Lower lobe of right lung (tissue), 2 donors: ENCODE data around the gene ABI3. TPM values are rescaled to one million over a fixed set of nuclear protein-coding genes. Genes with fewer than 3 reads are reported as not detected.

ENCODE experiments used
- ATAC-seq, 2 donors: fragments of 200-7000 bp; cut with Tn5 transposase; one replicate each; pipeline ENCODE4 v1.9.1; 2020 to 2022; ENCODE audit warnings: mild to moderate bottlenecking in 2 of 2, moderate library complexity in 2 of 2
- DNase-seq: peaks from one replicate; pipeline ENCODE4 v3.0.0-alpha.2; 2020
- H3K27ac ChIP-seq: fragments of 200-600 bp; one replicate; pipeline ENCODE4 v1.8.0; 2022
- H3K27me3 ChIP-seq: fragments of 200-600 bp; one replicate; pipeline ENCODE4 v1.8.0; 2022; ENCODE audit warnings: low read depth
- H3K36me3 ChIP-seq: fragments of 200-600 bp; one replicate; pipeline ENCODE4 v1.8.0; 2022; ENCODE audit warnings: mild to moderate bottlenecking
- H3K4me1 ChIP-seq: fragments of 200-600 bp; one replicate; pipeline ENCODE4 v1.8.0; 2022
- H3K4me3 ChIP-seq: fragments of 200-600 bp; one replicate; pipeline ENCODE4 v1.8.0; 2022; ENCODE audit warnings: mild to moderate bottlenecking
- H3K9me3 ChIP-seq: fragments of 200-600 bp; one replicate; pipeline ENCODE4 v1.8.0; 2022
- intact Hi-C: fragments of 100-400 bp; cut with DNase I; formaldehyde crosslinking; loops from one replicate; pipeline ENCODE4 v1.11.0; 2022
- total RNA-seq: library from RNA; stranded (reverse); fragmentation: NEBNext Ultra II Directional; extraction: Animal tissue kit (Norgen Biotek cat#: 25700); gene quantifications from one replicate; pipeline ENCODE4 v1.2.1, GENCODE V29; 2021
- TF ChIP-seq, protein P1 (sequence below): fragments of 200-600 bp; IDR thresholded peaks from one replicate; pipeline ENCODE4 v1.8.0; 2022; ENCODE audit warnings: antibody characterized with exemption, mild to moderate bottlenecking
- donor health status: DM: no; HTN: yes; CAD: no; lungs with severe emphysema.

The ABI3 gene
- total RNA-seq, 1 donor from 2014 or later: 46.8 TPM

- H3K27ac ChIP-seq: peak overlapping the region; percentile 36
- H3K4me1 ChIP-seq: peaks cover 73% of the 10 kb centered on the region
- intact Hi-C loops: no loop called here
- no peaks in the 10 kb centered on the region for H3K9me3 ChIP-seq
- H3K27me3 ChIP-seq: no peaks in the 10 kb centered on the region
- H3K4me3 ChIP-seq: peak overlapping the region; percentile 64
- H3K36me3 ChIP-seq: no peaks in the 10 kb centered on the region
- ATAC-seq: no peak
- TF ChIP-seq, protein P1, sequence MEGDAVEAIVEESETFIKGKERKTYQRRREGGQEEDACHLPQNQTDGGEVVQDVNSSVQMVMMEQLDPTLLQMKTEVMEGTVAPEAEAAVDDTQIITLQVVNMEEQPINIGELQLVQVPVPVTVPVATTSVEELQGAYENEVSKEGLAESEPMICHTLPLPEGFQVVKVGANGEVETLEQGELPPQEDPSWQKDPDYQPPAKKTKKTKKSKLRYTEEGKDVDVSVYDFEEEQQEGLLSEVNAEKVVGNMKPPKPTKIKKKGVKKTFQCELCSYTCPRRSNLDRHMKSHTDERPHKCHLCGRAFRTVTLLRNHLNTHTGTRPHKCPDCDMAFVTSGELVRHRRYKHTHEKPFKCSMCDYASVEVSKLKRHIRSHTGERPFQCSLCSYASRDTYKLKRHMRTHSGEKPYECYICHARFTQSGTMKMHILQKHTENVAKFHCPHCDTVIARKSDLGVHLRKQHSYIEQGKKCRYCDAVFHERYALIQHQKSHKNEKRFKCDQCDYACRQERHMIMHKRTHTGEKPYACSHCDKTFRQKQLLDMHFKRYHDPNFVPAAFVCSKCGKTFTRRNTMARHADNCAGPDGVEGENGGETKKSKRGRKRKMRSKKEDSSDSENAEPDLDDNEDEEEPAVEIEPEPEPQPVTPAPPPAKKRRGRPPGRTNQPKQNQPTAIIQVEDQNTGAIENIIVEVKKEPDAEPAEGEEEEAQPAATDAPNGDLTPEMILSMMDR: no peak
- DNase-seq: no peak
Measured at GRCh38 chr17:49213399-49213798, 2.9 kb downstream of the ABI3 start.

- Histone ChIP-seq H3K27ac (peak overlapping the region; percentile 36), H3K27me3 (no peaks in the 10 kb centered on the region), H3K36me3 (peaks cover 2% of the 10 kb centered on the region), H3K4me1 (peaks cover 71% of the 10 kb centered on the region), H3K9me3 (no peaks in the 10 kb centered on the region), H3K4me3 (peak overlapping the region; percentile 64)
- TF ChIP-seq, protein P1: no peak
- DNase-seq (no peak), ATAC-seq (no peak)
- intact Hi-C loops: no loop called here
Measured at GRCh38 chr17:49213847-49214246, 3.3 kb downstream of the ABI3 start.

DNA sequence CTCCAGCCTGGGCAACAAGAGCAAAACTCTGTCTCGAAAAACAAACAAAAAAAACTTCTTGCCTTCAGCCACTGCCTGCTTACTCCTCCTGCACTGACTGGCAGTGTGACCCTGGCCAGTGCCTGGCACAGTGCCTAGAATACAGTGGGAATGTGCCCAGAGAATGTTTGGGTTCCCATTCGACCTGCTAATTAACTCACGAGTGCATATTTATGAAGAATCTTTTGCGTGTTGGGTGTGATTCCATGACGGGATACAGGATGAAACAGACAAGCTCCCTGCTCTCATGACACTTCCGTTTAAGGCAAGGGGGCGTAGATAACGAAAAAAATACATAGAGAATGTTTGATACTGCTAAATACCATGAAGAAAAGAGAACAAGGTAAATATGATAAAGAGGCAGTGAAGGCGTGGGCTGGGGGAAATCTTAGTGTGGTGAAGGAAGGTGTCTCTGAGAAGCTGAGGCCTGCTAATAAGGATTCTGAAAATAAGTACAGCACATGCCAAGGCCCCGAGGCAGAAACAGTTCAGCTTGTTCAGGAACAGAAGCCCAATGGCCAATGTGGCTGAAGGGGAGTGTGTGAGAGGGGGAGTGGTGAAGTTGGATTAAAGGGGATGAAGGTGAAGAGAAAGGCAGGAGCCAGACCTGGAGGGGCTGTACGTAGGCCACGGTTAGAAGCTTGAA is 4.3 kb downstream of the ABI3 start:
- Histone ChIP-seq H3K27me3 (no peaks in the 10 kb centered on the region), H3K4me3 (peak overlapping the region; percentile 64), H3K36me3 (peaks cover 9% of the 10 kb centered on the region), H3K9me3 (no peaks in the 10 kb centered on the region), H3K27ac (peak overlapping the region; percentile 73), H3K4me1 (peaks cover 70% of the 10 kb centered on the region)
- DNase-seq (peak; percentile 55), ATAC-seq (no peak)
- TF ChIP-seq, protein P1: no peak
- intact Hi-C loops: no loop called here

DNA sequence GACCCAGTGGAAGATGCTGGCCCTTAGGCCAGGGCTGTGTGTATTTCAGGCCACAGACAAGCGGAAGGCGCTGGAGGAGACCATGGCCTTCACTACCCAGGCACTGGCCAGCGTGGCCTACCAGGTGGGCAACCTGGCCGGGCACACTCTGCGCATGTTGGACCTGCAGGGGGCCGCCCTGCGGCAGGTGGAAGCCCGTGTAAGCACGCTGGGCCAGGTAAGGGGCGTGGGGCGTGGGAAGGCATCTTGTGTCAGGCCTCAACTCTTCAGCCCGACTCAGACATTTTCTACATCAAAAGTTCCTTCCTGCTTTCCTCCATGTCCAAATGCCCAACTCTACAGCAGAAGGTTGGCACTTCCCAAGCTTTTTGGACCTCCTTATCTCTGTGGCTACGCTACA is 6.0 kb downstream of the ABI3 start:
- intact Hi-C loops: no loop called here
- Histone ChIP-seq H3K9me3 (no peaks in the 10 kb centered on the region), H3K36me3 (peaks cover 14% of the 10 kb centered on the region), H3K4me1 (peaks cover 69% of the 10 kb centered on the region), H3K27ac (peak overlapping the region; percentile 73), H3K4me3 (peak overlapping the region; percentile 6), H3K27me3 (no peaks in the 10 kb centered on the region)
- TF ChIP-seq, protein P1: no peak
- ATAC-seq (no peak), DNase-seq (no peak)

DNA sequence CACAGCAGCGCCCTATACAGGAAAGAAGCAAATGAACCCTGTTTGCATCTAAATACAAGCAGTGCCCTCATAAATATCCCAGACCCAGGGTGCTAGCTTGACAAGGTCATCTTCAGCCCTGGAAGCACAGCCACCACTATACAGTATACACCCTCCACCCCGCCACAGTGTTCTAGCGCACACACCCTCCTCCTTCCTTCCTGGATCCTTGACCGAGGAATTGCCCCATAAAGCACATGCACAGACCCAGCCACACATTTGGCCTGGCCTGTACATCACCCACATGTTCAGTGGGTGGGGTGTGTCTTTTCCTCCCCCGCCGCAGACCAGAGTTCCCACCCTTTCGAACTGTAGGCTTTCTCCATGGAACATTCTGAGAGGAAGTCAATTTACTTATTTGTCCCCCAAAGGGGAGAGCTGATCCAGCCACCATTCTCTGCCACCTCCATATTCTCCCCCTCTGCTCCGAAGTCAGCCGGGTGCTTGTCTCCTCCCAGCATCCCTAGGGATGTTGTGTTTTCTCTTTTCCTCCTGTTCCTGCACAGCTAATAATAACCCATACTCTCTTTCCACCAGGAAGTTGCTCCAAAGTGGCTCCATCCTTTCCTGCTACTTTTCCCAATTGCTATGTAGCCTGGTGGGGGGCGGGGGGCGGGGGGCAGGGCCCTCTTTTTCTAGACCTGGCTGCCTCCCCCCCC is 6.6 kb downstream of the ABI3 start:
- TF ChIP-seq, protein P1: no peak

More for the DNA sequence above, 6.6 kb downstream of the ABI3 start:
- intact Hi-C loops: no loop called here
- Histone ChIP-seq H3K4me1 (peaks cover 69% of the 10 kb centered on the region), H3K27me3 (peaks cover 5% of the 10 kb centered on the region), H3K4me3 (peak overlapping the region; percentile 12), H3K9me3 (no peaks in the 10 kb centered on the region), H3K36me3 (peaks cover 14% of the 10 kb centered on the region), H3K27ac (peak overlapping the region; percentile 73)
- DNase-seq (peak; percentile 81), ATAC-seq (peak; percentile 70 to 81)
